Adrenal gland (tissue), 12 donors: ENCODE measurements around the gene TNIK. TPM values are rescaled to one million over a fixed set of nuclear protein-coding genes. Genes with fewer than 3 reads are reported as not detected.

Experiments
- DNase-seq, 7 donors: peaks; one replicate each; pipeline ENCODE4 v3.0.0-alpha.2; 2019 to 2020
- H3K27ac ChIP-seq, 5 donors: fragments of 200-600 bp; sonication (generic) in 4 of 5; 1 replicate in 3 of 5; 2 replicates in 2 of 5; pipeline versions ENCODE4 v1.5.1 to v1.8.0; 2016 to 2020; ENCODE audit warnings: mild to moderate bottlenecking in 1 of 5
- H3K27me3 ChIP-seq: fragments of 200-600 bp; 2 replicates; pipeline ENCODE4 v1.8.0; 2021
- H3K36me3 ChIP-seq, 2 donors: fragments of 200-600 bp; replicated peaks in 1 of 2; 1 replicate in 1 of 2; 2 replicates in 1 of 2; pipeline versions ENCODE4 v1.5.1 to v1.8.0; 2018 to 2022
- H3K4me1 ChIP-seq, 2 donors: fragments of 200-600 bp; replicated peaks in 1 of 2; 1 replicate in 1 of 2; 2 replicates in 1 of 2; pipeline versions ENCODE4 v1.5.1 to v1.8.0; 2018 to 2021
- H3K4me3 ChIP-seq, 4 donors: fragments of 200-600 bp; sonication (generic) in 3 of 4; one replicate each; pipeline ENCODE4 v1.5.1; 2016 to 2018
- H3K9me3 ChIP-seq, 3 donors: fragments of 200-600 bp; sonication (generic) in 1 of 3; replicated peaks in 1 of 3; 1 replicate in 2 of 3; 2 replicates in 1 of 3; pipeline versions ENCODE4 v1.5.1 to v1.8.0; 2016 to 2021
- CTCF ChIP-seq, 6 experiments: fragments of 450-650 bp in 4 of 6; fragments of 200-600 bp in 2 of 6; sonication (generic) in 1 of 6; IDR thresholded peaks; 1 replicate in 5 of 6; 2 replicates in 1 of 6; pipeline versions ENCODE4 v1.5.1 to v1.8.0; 2016 to 2021; ENCODE audit warnings: antibody characterized with exemption in 6 of 6, mild to moderate bottlenecking in 2 of 6, moderate library complexity in 1 of 6
- POLR2A ChIP-seq, 2 donors: fragments of 450-650 bp; IDR thresholded peaks; one replicate each; pipeline ENCODE4 v1.6.1; 2017; ENCODE audit warnings: antibody characterized with exemption in 2 of 2, mild to moderate bottlenecking in 2 of 2, moderate library complexity in 1 of 2
- WGBS, 4 donors: extraction: QIAGEN DNeasy Blood & Tissue Kit in 2 of 4; methylation state at CpG; one replicate each; pipeline versions ENCODE4 v1.1.5 to v1.1.7; 2013 to 2017; 5-methylcytosine and 5-hydroxymethylcytosine counted together
- intact Hi-C, 2 donors: fragments of 100-400 bp; cut with DNase I; formaldehyde crosslinking; loops; one replicate each; pipeline versions ENCODE4 v1.14.1 to v1.15.0; 2022 to 2023
- polyA plus RNA-seq, 3 donors: library from polyadenylated mRNA; stranded (reverse); fragments of 200-250 nt in 2 of 3; fragments of 350-450 nt in 1 of 3; fragmentation: Illumina TruSeq in 1 of 3; extraction: RNeasy Lipid Tissue Mini Kit (QIAGEN cat#74804) in 1 of 3; gene quantifications; one replicate each; pipeline ENCODE4 v1.2.3, GENCODE V29; 2013 to 2014
- total RNA-seq, 9 donors: library from RNA; depleted of rRNA in 4 of 9; stranded (reverse); fragments of >200 nt in 4 of 9; fragments of 120-200 nt in 1 of 9; fragmentation: NEBNext Ultra II Directional in 1 of 9; extraction: Animal tissue kit (Norgen Biotek cat#: 25700) in 1 of 9; gene quantifications; one replicate each; pipeline versions ENCODE4 v1.1.0 to v1.2.4, GENCODE V29; 2013 to 2023
- donor health status: healthy with polysubstance abuse.
- donor health status: Bipolar disorder and iron deficiency.
- donor health status: DM: yes; HTN: yes; CAD: no.
- donor health status: DM: no; HTN: no; CAD: no.
- donor health status: DM: no; HTN: no; CAD: no.
- donor health status: DM: yes; HTN: yes; CAD: no.

Gene TNIK
- total and polyA plus RNA-seq, 12 donors: 4.9 to 33.1 (median 10.7) TPM

DNA sequence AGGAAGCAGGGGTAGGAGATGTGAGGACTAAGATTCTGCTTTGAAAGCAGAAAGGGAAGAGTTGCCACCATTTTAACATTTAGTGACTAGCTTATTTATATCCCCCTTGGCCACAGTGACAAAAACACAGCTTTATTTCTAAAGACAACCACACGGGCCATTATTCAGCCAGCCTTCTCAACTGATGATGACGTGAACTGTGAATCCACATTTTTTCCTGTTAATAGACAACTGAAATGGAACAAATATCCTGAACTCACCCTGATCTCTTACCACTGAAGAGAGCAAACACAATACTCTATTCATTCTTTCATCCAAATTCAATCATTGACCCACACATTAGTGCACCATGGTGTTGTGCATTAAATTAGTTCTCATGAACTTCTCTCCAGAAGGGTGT lies 145.1 kb downstream of the TNIK start:
- no peak for DNase-seq
- TF ChIP-seq CTCF (IDR thresholded peaks at IDR 0.05) (no peak), POLR2A (IDR thresholded peaks at IDR 0.05) (no peak)
- intact Hi-C loops: no loop called here
- Histone ChIP-seq H3K4me1 (no peaks in the 10 kb centered on the region), H3K9me3 (no peaks in the 10 kb centered on the region), H3K27ac (no peak overlapping the region), H3K27me3 (no peaks in the 10 kb centered on the region), H3K36me3 (no peaks in the 10 kb centered on the region), H3K4me3 (no peak overlapping the region)
- 90 to 98% (median 96%) methylated on average over 2 of the region's 2 CpGs for WGBS, 4 donors

GRCh38 chr3:171314341-171314740 lies 145.9 kb downstream of the TNIK start:
- Histone ChIP-seq H3K27ac (no peak overlapping the region), H3K4me3 (no peak overlapping the region), H3K9me3 (no peaks in the 10 kb centered on the region), H3K4me1 (no peaks in the 10 kb centered on the region), H3K36me3 (no peaks in the 10 kb centered on the region), H3K27me3 (no peaks in the 10 kb centered on the region)
- DNase-seq: no peak
- TF ChIP-seq POLR2A (IDR thresholded peaks at IDR 0.05) (no peak), CTCF (IDR thresholded peaks at IDR 0.05) (no peak)
- intact Hi-C loops: no loop called here
- WGBS, 4 donors: 86 to 87% (median 86%) methylated on average over 3 of the region's 3 CpGs

- no peak for DNase-seq
- intact Hi-C loops: no loop called here
- no peaks in the 10 kb centered on the region for H3K9me3 ChIP-seq
- no peaks in the 10 kb centered on the region for H3K27me3 ChIP-seq
- TF ChIP-seq POLR2A (IDR thresholded peaks at IDR 0.05): no peak
- TF ChIP-seq CTCF (IDR thresholded peaks at IDR 0.05): no peak
- no peak overlapping the region for H3K27ac ChIP-seq
- no peaks in the 10 kb centered on the region for H3K36me3 ChIP-seq
- H3K4me1 ChIP-seq: no peaks in the 10 kb centered on the region
- WGBS, 4 donors: 94 to 96% (median 95%) methylated on average over 7 of the region's 7 CpGs
- no peak overlapping the region for H3K4me3 ChIP-seq
Measured at GRCh38 chr3:171313702-171314101, 146.5 kb downstream of the TNIK start.

GRCh38 chr3:171312741-171313140 lies 147.5 kb downstream of the TNIK start:
- no peak overlapping the region for H3K4me3 ChIP-seq
- no peaks in the 10 kb centered on the region for H3K9me3 ChIP-seq
- no peaks in the 10 kb centered on the region for H3K4me1 ChIP-seq
- no peaks in the 10 kb centered on the region for H3K36me3 ChIP-seq
- TF ChIP-seq POLR2A (IDR thresholded peaks at IDR 0.05) (no peak), CTCF (IDR thresholded peaks at IDR 0.05) (no peak)
- DNase-seq: no peak
- H3K27ac ChIP-seq: no peak overlapping the region
- intact Hi-C loops: no loop called here
- 90 to 97% (median 92%) methylated on average over 8 of the region's 8 CpGs for WGBS, 4 donors
- no peaks in the 10 kb centered on the region for H3K27me3 ChIP-seq
